GM12878 (cell line): Measurements from ENCODE around the gene CCER1.

Source experiments
- CTCF ChIP-seq, 3 experiments: IDR thresholded peaks in 2 of 3; conservative IDR thresholded peaks in 1 of 3; 2 replicates each; pipeline ENCODE4 v1.5.1; 2011; ENCODE audit warnings: low read depth in 3 of 3, low read length in 3 of 3, mild to moderate bottlenecking in 3 of 3, control low read depth in 2 of 3, moderate library complexity in 2 of 3, inconsistent platforms in 1 of 3, mixed read lengths in 1 of 3; ENCODE audit not compliant: control insufficient read depth in 2 of 3, insufficient read depth in 1 of 3; ENCODE audit errors: extremely low read depth in 1 of 3
- ETV6 ChIP-seq, 2 experiments: fragments of 450-650 bp in 1 of 2; IDR thresholded peaks in 1 of 2; conservative IDR thresholded peaks in 1 of 2; 2 replicates each; pipeline ENCODE4 v1.6.1; 2014; ENCODE audit warnings: antibody characterized with exemption in 1 of 2, borderline replicate concordance in 1 of 2, low read depth in 1 of 2, mild to moderate bottlenecking in 1 of 2, moderate library complexity in 1 of 2
- EZH2 ChIP-seq: IDR thresholded peaks from 2 replicates; pipeline ENCODE4 v1.6.1; 2012; ENCODE audit warnings: low read depth, mild to moderate bottlenecking, control low read depth, inconsistent platforms, low read length, borderline replicate concordance; ENCODE audit not compliant: control insufficient read depth
- POLR2A ChIP-seq: IDR thresholded peaks from 2 replicates; pipeline ENCODE4 v1.6.1; 2011; ENCODE audit warnings: low read depth, mild to moderate bottlenecking, low read length
- RAD21 ChIP-seq: IDR thresholded peaks from 2 replicates; pipeline ENCODE4 v1.6.1; 2011; ENCODE audit warnings: mild to moderate bottlenecking, low read depth, low read length, moderate library complexity; ENCODE audit not compliant: insufficient read depth
- ZNF274 ChIP-seq: IDR thresholded peaks from one replicate; pipeline ENCODE4 v1.8.0; 2011; ENCODE audit not compliant: insufficient read length, insufficient read depth

- TF ChIP-seq ZNF274, result no peak
- TF ChIP-seq ETV6 (conservative IDR thresholded peaks at IDR 0.05 in 1 of 2, IDR thresholded peaks at IDR 0.05 in 1 of 2; ENCODE audit: borderline replicate concordance in 1 of 2, low read depth in 1 of 2), result no peak
- no peak for TF ChIP-seq EZH2
- TF ChIP-seq RAD21, result peak; percentile 48
- TF ChIP-seq CTCF (IDR thresholded peaks at IDR 0.05 in 2 of 3, conservative IDR thresholded peaks at IDR 0.05 in 1 of 3; ENCODE audit: control insufficient read depth in 2 of 3, extremely low read depth in 1 of 3, insufficient read depth in 1 of 3, low read depth in 3 of 3, low read length in 3 of 3), result peak; percentile 34 to 59 (median 46); a peak in 3 of 6 replicates
- no peak for TF ChIP-seq POLR2A
These were observed 9.8 kb downstream of the CCER1 start for GRCh38 chr12:90945070-90945649.
